HEK293 (cell line): ENCODE data around the gene SRPK1.

Experiments used
- CTCF ChIP-seq: fragments of 450-650 bp; formaldehyde crosslinking; IDR thresholded peaks from 2 replicates; pipeline ENCODE4 v1.5.1; 2016; ENCODE audit warnings: missing biosample characterization, missing genetic modification characterization
- GLI4 ChIP-seq: fragments of 450-650 bp; formaldehyde crosslinking; IDR thresholded peaks from 2 replicates; pipeline ENCODE4 v1.5.1; 2016; ENCODE audit warnings: missing biosample characterization, missing genetic modification characterization
- REST ChIP-seq: fragments of 450-650 bp; formaldehyde crosslinking; IDR thresholded peaks from 2 replicates; pipeline ENCODE4 v1.5.1; 2016; ENCODE audit warnings: missing biosample characterization, missing genetic modification characterization

- TF ChIP-seq GLI4 (tag by site-specific recombination) (no peak), CTCF (tag by site-specific recombination) (no peak), REST (tag by site-specific recombination) (no peak)
Observed at GRCh38 chr6:35970181-35970580, 49.3 kb upstream of the SRPK1 start.
